GM13976 (cell line): ENCODE measurements around the gene TRIM24.

Source experiments
- DNase-seq: peaks from one replicate; pipeline ENCODE4 v3.0.0; 2012; ENCODE audit warnings: low spot score
- in situ Hi-C: fragments of 300-500 bp; cut with MboI; formaldehyde crosslinking; loops from one replicate; pipeline ENCODE4 v1.12.0; 2022; ENCODE audit warnings: low sequenced_read_pairs, mixed read lengths, inconsistent platforms; ENCODE audit not compliant: unreplicated experiment
- TF ChIP-seq, protein P1 (sequence below): IDR thresholded peaks from 2 replicates; pipeline ENCODE4 v1.5.1; 2012; ENCODE audit warnings: borderline replicate concordance, mild to moderate bottlenecking; ENCODE audit not compliant: insufficient read depth; ENCODE audit errors: extremely low read depth, missing control alignments, control extremely low read depth

Gene TRIM24

DNA sequence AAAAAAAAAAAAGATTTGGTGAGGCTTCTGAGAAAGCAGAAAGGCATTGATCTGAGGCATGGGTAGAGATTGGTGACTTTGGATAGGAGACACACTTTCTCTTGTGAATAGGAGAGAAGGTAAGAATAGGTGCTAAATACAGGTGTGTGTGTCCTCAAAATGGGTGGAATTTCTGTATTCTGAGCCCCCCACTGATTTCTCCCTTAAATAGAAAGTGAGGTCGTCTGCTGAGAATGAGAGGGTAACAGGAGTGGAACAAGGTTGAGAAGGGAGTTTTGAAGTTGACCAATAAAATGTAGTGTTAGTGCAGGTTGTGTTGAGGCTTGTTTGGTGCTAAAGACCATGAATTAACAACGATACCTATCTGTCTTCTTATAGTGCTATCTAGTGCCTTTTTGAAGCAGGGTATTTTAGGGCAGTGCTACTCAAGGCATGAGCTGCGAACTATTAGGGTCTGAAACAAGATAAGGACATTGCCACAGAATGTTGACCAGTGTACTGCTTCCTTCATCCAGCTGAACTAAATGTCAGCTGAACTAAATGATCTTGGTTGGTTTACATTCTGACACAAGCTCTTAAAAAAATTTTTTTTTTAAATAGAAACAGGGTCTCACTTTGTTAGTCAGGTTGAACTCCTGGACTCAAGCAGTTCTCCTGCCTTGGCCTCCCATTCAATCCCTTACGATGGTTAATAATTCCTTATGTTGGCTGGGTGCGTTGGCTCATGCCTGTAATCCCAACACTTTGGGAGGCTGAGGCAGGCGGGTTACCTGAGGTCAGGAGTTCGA, 12.4 kb downstream of the TRIM24 start:
- DNase-seq, result no peak
- in situ Hi-C loops, result no loop called here
- TF ChIP-seq, protein P1, sequence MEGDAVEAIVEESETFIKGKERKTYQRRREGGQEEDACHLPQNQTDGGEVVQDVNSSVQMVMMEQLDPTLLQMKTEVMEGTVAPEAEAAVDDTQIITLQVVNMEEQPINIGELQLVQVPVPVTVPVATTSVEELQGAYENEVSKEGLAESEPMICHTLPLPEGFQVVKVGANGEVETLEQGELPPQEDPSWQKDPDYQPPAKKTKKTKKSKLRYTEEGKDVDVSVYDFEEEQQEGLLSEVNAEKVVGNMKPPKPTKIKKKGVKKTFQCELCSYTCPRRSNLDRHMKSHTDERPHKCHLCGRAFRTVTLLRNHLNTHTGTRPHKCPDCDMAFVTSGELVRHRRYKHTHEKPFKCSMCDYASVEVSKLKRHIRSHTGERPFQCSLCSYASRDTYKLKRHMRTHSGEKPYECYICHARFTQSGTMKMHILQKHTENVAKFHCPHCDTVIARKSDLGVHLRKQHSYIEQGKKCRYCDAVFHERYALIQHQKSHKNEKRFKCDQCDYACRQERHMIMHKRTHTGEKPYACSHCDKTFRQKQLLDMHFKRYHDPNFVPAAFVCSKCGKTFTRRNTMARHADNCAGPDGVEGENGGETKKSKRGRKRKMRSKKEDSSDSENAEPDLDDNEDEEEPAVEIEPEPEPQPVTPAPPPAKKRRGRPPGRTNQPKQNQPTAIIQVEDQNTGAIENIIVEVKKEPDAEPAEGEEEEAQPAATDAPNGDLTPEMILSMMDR, result no peak

DNA sequence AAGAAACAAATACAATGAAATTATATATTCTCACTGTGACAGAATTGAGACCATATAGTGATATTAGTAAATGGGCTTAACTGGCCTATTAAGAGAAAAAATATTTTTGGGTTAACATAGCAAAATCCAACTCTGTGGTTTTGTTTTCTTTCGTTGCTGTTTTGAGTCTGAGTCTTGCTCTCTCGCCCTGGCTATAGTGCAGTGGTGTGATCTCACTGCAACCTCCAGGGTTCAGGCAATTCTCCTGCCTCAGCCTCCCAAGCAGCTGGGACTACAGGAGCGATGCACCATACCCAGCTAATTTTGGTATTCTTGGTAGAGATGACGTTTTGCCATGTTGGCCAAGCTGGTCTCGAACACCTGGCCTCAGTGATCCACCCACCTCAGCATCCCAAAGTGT, 15.3 kb downstream of the TRIM24 start:
- no peak for DNase-seq
- in situ Hi-C loops, result no loop called here
- TF ChIP-seq, protein P1, result no peak

DNA sequence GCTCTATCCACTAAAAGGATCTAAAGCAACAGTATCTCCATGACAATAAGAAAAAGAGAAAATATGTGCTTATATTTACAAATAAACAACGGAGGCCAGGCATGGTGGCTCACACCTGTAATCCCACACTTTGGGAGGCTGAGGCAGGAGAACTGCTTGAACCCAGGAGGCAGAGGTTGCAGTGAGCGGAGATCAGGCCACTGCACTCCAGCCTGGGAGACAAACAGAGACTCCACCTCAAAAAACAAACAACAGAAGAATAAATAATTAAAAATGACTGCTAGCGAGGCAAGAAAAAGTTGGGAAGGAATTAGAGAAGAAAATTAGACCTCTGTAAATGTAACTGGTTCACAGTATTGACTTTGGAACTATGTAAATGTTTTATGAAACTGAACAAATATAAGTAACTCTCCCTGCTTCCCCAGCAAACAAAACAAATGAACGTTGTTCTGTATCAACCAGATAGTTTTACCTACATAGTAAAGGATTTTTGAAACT, 17.1 kb downstream of the TRIM24 start:
- no peak for DNase-seq
- TF ChIP-seq, protein P1, result no peak
- in situ Hi-C loops, result no loop called here

DNA sequence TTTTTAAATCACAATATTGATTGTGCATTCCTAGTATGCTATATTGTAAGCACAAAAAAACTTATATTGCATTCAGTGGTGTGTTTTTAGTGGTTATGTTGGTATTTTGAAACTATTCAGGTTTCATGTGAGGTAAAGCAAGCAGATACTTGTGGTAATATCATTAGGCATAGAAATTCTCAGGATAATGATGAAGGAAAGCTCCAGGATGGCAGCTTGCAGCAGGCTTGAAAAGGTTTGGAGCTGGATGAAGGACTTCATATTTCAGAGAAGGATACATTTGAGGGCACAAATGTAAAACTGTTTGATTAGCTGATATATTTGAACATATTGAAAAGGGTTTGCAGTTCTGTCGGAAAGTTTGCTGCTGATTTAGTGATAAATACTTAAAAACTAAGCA, 17.5 kb downstream of the TRIM24 start:
- TF ChIP-seq, protein P1, result no peak
- in situ Hi-C loops, result no loop called here
- DNase-seq, result no peak

DNA sequence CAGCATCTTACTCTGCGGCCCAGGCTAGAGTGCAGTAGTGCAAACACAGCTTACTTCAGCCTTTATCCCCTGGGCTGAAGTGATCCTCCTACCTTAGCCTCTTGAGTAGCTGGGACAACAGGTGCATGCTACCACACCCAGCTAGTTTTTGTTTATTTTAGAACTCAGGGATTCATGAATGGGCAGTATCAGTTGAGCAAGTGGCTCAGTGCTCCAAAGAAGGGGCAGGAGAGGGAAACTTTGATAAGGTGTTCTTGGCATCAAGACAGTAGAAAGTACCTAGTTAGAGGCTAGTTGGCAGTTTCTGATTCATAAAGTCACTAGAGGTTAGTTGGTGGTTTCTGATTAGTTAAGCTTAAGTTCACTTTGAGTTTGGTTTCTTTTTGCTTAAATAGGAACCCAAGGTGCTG, 18.4 kb downstream of the TRIM24 start:
- DNase-seq, result peak; percentile 21
- in situ Hi-C loops, result no loop called here
- TF ChIP-seq, protein P1, result no peak

DNA sequence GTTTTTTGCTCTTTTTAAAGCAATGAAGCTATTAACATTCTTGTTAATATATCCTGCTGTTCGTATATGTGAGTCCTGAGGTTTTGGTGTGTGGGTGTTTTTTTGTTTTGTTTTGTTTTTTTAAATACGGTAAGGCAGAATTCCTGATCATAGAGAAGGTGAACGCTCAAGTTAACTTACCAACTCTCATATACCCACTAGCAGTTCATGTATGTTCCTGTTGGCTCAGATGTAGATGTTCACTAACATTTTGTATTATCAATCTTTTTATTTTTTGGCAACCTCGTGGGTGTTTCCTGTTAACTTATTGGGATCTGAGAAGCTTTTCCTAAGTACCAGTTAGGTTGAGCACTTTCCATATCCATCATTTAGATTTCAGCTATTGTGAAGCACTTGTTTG, 20.5 kb downstream of the TRIM24 start:
- in situ Hi-C loops, result no loop called here
- no peak for DNase-seq
- TF ChIP-seq, protein P1, result no peak
